HG02884 (cell line): Measurements from ENCODE around the gene MORF4L2.
"Not testable (repeated sequence)": the region's sequence is repeated elsewhere in the genome, so short reads cannot be mapped to it uniquely, and the experiment has no call there.

ENCODE experiments used
- ATAC-seq: cut with Tn5 transposase; IDR thresholded peaks from one replicate; pipeline ENCODE4 v1.9.1; 2021; ENCODE audit warnings: mild to moderate bottlenecking, moderate library complexity; ENCODE audit not compliant: unreplicated experiment

Gene MORF4L2

GRCh38 chrX:103681443-103681842 is 5.1 kb downstream of the MORF4L2 start:
- ATAC-seq: no peak

GRCh38 chrX:103678199-103678993 is 8.1 kb downstream of the MORF4L2 start:
- ATAC-seq: no peak

GRCh38 chrX:103674531-103675454 is 11.7 kb downstream of the MORF4L2 start:
- no peak for ATAC-seq

GRCh38 chrX:103669745-103670144 is 16.8 kb downstream of the MORF4L2 start:
- no peak for ATAC-seq

GRCh38 chrX:103666202-103667107 is 20.0 kb downstream of the MORF4L2 start:
- no peak for ATAC-seq

- no peak for ATAC-seq
Observed at GRCh38 chrX:103663981-103664762, 22.3 kb downstream of the MORF4L2 start.

GRCh38 chrX:103659460-103659859 is 27.0 kb downstream of the MORF4L2 start:
- ATAC-seq: not testable (repeated sequence)

GRCh38 chrX:103658681-103659433 is 27.6 kb downstream of the MORF4L2 start:
- no peak for ATAC-seq

GRCh38 chrX:103657066-103657465 is 29.4 kb downstream of the MORF4L2 start:
- ATAC-seq: not testable (repeated sequence)

GRCh38 chrX:103656617-103657016 is 29.9 kb downstream of the MORF4L2 start:
- ATAC-seq: no peak

GRCh38 chrX:103655230-103656000 is 31.1 kb downstream of the MORF4L2 start:
- ATAC-seq: not testable (repeated sequence)

GRCh38 chrX:103651151-103651773 is 35.2 kb downstream of the MORF4L2 start:
- ATAC-seq: no peak

- no peak for ATAC-seq
Observed at GRCh38 chrX:103647630-103648029, 38.9 kb downstream of the MORF4L2 start.

GRCh38 chrX:103644125-103644524 is 42.4 kb downstream of the MORF4L2 start:
- ATAC-seq: no peak

GRCh38 chrX:103640401-103641155 is 45.9 kb downstream of the MORF4L2 start:
- no peak for ATAC-seq

- ATAC-seq: not testable (repeated sequence)
Observed at GRCh38 chrX:103638479-103639346, 47.8 kb downstream of the MORF4L2 start.
